GM23338 (cell line): ENCODE measurements around the gene PLCL1. TPM values are rescaled to one million over a fixed set of nuclear protein-coding genes. Genes with fewer than 3 reads are reported as not detected.

Experiments used
- ATAC-seq: fragments of 200-7000 bp; cut with Tn5 transposase; 3 replicates; pipeline ENCODE4 v1.9.1; 2020
- DNase-seq: peaks from one replicate; pipeline ENCODE4 v3.0.0-alpha.2; 2015; ENCODE audit warnings: low spot score
- H2AFZ ChIP-seq: fragments of 200-600 bp; sonication (generic); 2 replicates; pipeline ENCODE4 v1.8.0; 2016; ENCODE audit warnings: antibody characterized with exemption, mild to moderate bottlenecking, moderate library complexity
- H3F3A ChIP-seq: fragments of 200-600 bp; sonication (generic); replicated peaks from 2 replicates; pipeline ENCODE4 v1.8.0; 2017; ENCODE audit warnings: antibody characterized with exemption, mixed run types, low read depth
- H3K27ac ChIP-seq: fragments of 200-600 bp; sonication (generic); 2 replicates; pipeline ENCODE4 v1.6.1; 2016; ENCODE audit warnings: low read depth
- H3K27me3 ChIP-seq: fragments of 200-600 bp; sonication (generic); 2 replicates; pipeline ENCODE4 v1.8.0; 2016; ENCODE audit warnings: mild to moderate bottlenecking, mixed run types, moderate library complexity; ENCODE audit not compliant: insufficient read depth
- H3K36me3 ChIP-seq: fragments of 200-600 bp; sonication (generic); 2 replicates; pipeline ENCODE4 v1.8.0; 2016; ENCODE audit warnings: mild to moderate bottlenecking; ENCODE audit not compliant: insufficient read depth
- H3K4me1 ChIP-seq: fragments of 200-600 bp; sonication (generic); 2 replicates; pipeline ENCODE4 v1.8.0; 2016; ENCODE audit warnings: mild to moderate bottlenecking, moderate library complexity; ENCODE audit not compliant: insufficient read depth
- H3K4me2 ChIP-seq: fragments of 200-600 bp; sonication (generic); 2 replicates; pipeline ENCODE4 v1.7.1; 2017; ENCODE audit warnings: mixed run types
- H3K4me3 ChIP-seq: fragments of 200-600 bp; sonication (generic); 2 replicates; pipeline ENCODE4 v1.6.1; 2016; ENCODE audit warnings: mixed run types
- H3K79me2 ChIP-seq: fragments of 200-600 bp; sonication (generic); replicated peaks from 2 replicates; pipeline ENCODE4 v1.8.0; 2017; ENCODE audit warnings: mild to moderate bottlenecking; ENCODE audit not compliant: insufficient read depth
- H3K9me2 ChIP-seq: fragments of 200-600 bp; sonication (generic); 2 replicates; pipeline ENCODE4 v1.8.0; 2017; ENCODE audit not compliant: insufficient read depth
- H4K20me1 ChIP-seq: fragments of 200-600 bp; sonication (generic); replicated peaks from 2 replicates; pipeline ENCODE4 v1.8.0; 2017; ENCODE audit warnings: mild to moderate bottlenecking; ENCODE audit not compliant: insufficient read depth
- H3K27ac Mint-ChIP-seq: 2 replicates; pipeline ENCODE4 v1.8.0; 2020; ENCODE audit warnings: inconsistent platforms, mild to moderate bottlenecking, moderate library complexity, mixed read lengths
- H3K27me3 Mint-ChIP-seq: 3 replicates; pipeline ENCODE4 v1.8.0; 2022; ENCODE audit warnings: low read depth, mild to moderate bottlenecking, moderate library complexity, mixed read lengths, inconsistent platforms; ENCODE audit not compliant: insufficient read depth, poor library complexity
- H3K36me3 Mint-ChIP-seq: 3 replicates; pipeline ENCODE4 v1.8.0; 2021; ENCODE audit warnings: low read depth, mild to moderate bottlenecking, inconsistent platforms, moderate library complexity, mixed read lengths
- H3K4me1 Mint-ChIP-seq: 3 replicates; pipeline ENCODE4 v1.8.0; 2020; ENCODE audit warnings: mild to moderate bottlenecking, inconsistent platforms, mixed read lengths
- H3K4me3 Mint-ChIP-seq: 3 replicates; pipeline ENCODE4 v1.8.0; 2021; ENCODE audit warnings: moderate library complexity, mild to moderate bottlenecking, inconsistent platforms, mixed read lengths
- H3K9me3 Mint-ChIP-seq: 3 replicates; pipeline ENCODE4 v1.8.0; 2020; ENCODE audit warnings: moderate library complexity, mild to moderate bottlenecking, inconsistent platforms, mixed read lengths
- CREB1 ChIP-seq: fragments of 250-450 bp; sonication (Bioruptor Pico); IDR thresholded peaks from 2 replicates; pipeline ENCODE4 v1.5.0; 2020; ENCODE audit warnings: low read depth, mild to moderate bottlenecking, moderate library complexity
- CTCF ChIP-seq, 2 experiments: fragments of 200-600 bp in 1 of 2; sonication (generic) in 1 of 2; conservative IDR thresholded peaks; 2 replicates each; pipeline versions ENCODE4 v1.5.1 to v1.6.1; 2016 to 2017; ENCODE audit warnings: antibody characterized with exemption in 2 of 2, low read depth in 2 of 2, mild to moderate bottlenecking in 2 of 2, moderate library complexity in 1 of 2
- ETS1 ChIP-seq: IDR thresholded peaks from 2 replicates; pipeline ENCODE4 v1.6.1; 2016; ENCODE audit warnings: antibody characterized with exemption
- EZH2 ChIP-seq: fragments of 200-600 bp; sonication (generic); IDR thresholded peaks from one replicate; pipeline ENCODE4 v1.8.0; 2017; ENCODE audit warnings: antibody characterized with exemption, mild to moderate bottlenecking, low read depth; ENCODE audit not compliant: unreplicated experiment
- EZH2phosphoT487 ChIP-seq: fragments of 200-600 bp; sonication (generic); IDR thresholded peaks from one replicate; pipeline ENCODE4 v1.8.1; 2018; ENCODE audit warnings: antibody characterized with exemption; ENCODE audit not compliant: unreplicated experiment
- JUNB ChIP-seq: IDR thresholded peaks from one replicate; pipeline ENCODE4 v1.6.1; 2016; ENCODE audit warnings: antibody characterized with exemption; ENCODE audit not compliant: unreplicated experiment
- NANOG ChIP-seq: IDR thresholded peaks from 2 replicates; pipeline ENCODE4 v1.6.1; 2016; ENCODE audit warnings: antibody characterized with exemption, borderline replicate concordance
- POLR2AphosphoS5 ChIP-seq: IDR thresholded peaks from 2 replicates; pipeline ENCODE4 v1.6.1; 2016; ENCODE audit warnings: antibody characterized with exemption, low read depth
- REST ChIP-seq: IDR thresholded peaks from one replicate; pipeline ENCODE4 v1.6.1; 2018; ENCODE audit warnings: antibody characterized with exemption; ENCODE audit not compliant: unreplicated experiment
- STAT1 ChIP-seq: IDR thresholded peaks from one replicate; pipeline ENCODE4 v1.6.1; 2016; ENCODE audit warnings: antibody characterized with exemption; ENCODE audit not compliant: unreplicated experiment
- ZNF114 ChIP-seq: fragments of 250-450 bp; sonication (Bioruptor Pico); IDR thresholded peaks from 2 replicates; pipeline ENCODE4 v1.5.0; 2020; ENCODE audit warnings: mild to moderate bottlenecking, moderate library complexity
- ZNF331 ChIP-seq: fragments of 250-450 bp; sonication (Bioruptor Pico); IDR thresholded peaks from 2 replicates; pipeline ENCODE4 v1.5.0; 2020; ENCODE audit warnings: low read depth, mild to moderate bottlenecking, moderate library complexity
- ZNF462 ChIP-seq: fragments of 250-450 bp; sonication (Bioruptor Pico); IDR thresholded peaks from 2 replicates; pipeline ENCODE4 v1.5.0; 2020; ENCODE audit warnings: mild to moderate bottlenecking, moderate library complexity
- polyA plus RNA-seq: library from polyadenylated mRNA; unstranded; fragments of >200 nt; fragmentation: Nextera tagmentation; extraction: Ambion mirVana; gene quantifications from 2 replicates; pipeline ENCODE4 v1.2.1, GENCODE V29; 2016
- total RNA-seq: library from RNA; depleted of rRNA; stranded (reverse); fragments of >200 nt; shearing (Covaris generic); gene quantifications from 2 replicates; pipeline ENCODE4 v1.2.3, GENCODE V29; 2014

The PLCL1 gene
- total and polyA plus RNA-seq, 2 experiments from 2014 or later, result not detected

GRCh38 chr2:197810491-197810890, 6.1 kb downstream of the PLCL1 start:
- H4K20me1 ChIP-seq, result no peaks in the 10 kb centered on the region
- H3K4me2 ChIP-seq, result no peak overlapping the region
- H2AFZ ChIP-seq, result peak overlapping the region; percentile 30; the same call in 1 of the 2 replicates
- Mint-ChIP-seq H3K9me3 (no peaks in the 10 kb centered on the region), H3K27me3 (peaks cover 10% of the 10 kb centered on the region), H3K4me1 (peaks cover 7% of the 10 kb centered on the region), H3K36me3 (no peaks in the 10 kb centered on the region), H3K27ac (peak overlapping the region; percentile 85), H3K4me3 (no peak overlapping the region)
- H3K4me3 ChIP-seq, result no peak overlapping the region
- ATAC-seq (no peak), DNase-seq (no peak)
- no peaks in the 10 kb centered on the region; the same call in 1 of the 2 replicates for H3F3A ChIP-seq
- H3K4me1 ChIP-seq, result peaks cover 6% of the 10 kb centered on the region; the same call in 1 of the 2 replicates
- no peak overlapping the region for H3K27ac ChIP-seq
- no peak for TF ChIP-seq REST
- TF ChIP-seq STAT1, result no peak
- no peak for TF ChIP-seq EZH2phosphoT487
- TF ChIP-seq EZH2, result no peak
- TF ChIP-seq CTCF (conservative IDR thresholded peaks at IDR 0.05; ENCODE audit: low read depth in 2 of 2), result no peak
- no peak for TF ChIP-seq ETS1
- TF ChIP-seq ZNF114 (CRISPR knock-in tag), result no peak
- no peak for TF ChIP-seq JUNB
- no peak for TF ChIP-seq POLR2AphosphoS5
- no peak for TF ChIP-seq ZNF462 (CRISPR knock-in tag)
- no peak for TF ChIP-seq ZNF331
- TF ChIP-seq NANOG, result no peak
- no peak for TF ChIP-seq CREB1 (CRISPR knock-in tag)
- H3K9me2 ChIP-seq, result 0 out of 2 replicates have a peak, but pooled peaks cover under 1% of the 10 kb centered on the region
- H3K27me3 ChIP-seq, result peaks cover 29% of the 10 kb centered on the region
- H3K36me3 ChIP-seq, result no peaks in the 10 kb centered on the region; the same call in 1 of the 2 replicates
- no peaks in the 10 kb centered on the region for H3K79me2 ChIP-seq
